SK-N-SH treated with all-trans-retinoic acid at 6 μM for 48 hours (cell line): Measurements from ENCODE around the gene PTGES3L.

Source experiments
- ATAC-seq: fragments of 200-7000 bp; cut with Tn5 transposase; 3 replicates; pipeline ENCODE4 v1.9.1; 2020; ENCODE audit warnings: mild to moderate bottlenecking, moderate library complexity
- ARNTL ChIP-seq: fragments of 450-650 bp; formaldehyde crosslinking; IDR thresholded peaks from 2 replicates; pipeline ENCODE4 v1.5.0; 2020; ENCODE audit warnings: low read depth, mild to moderate bottlenecking, moderate library complexity, borderline replicate concordance
- BACH2 ChIP-seq: fragments of 250-450 bp; sonication (Bioruptor Pico); IDR thresholded peaks from 2 replicates; pipeline ENCODE4 v1.9.0; 2021; ENCODE audit warnings: mild to moderate bottlenecking, borderline replicate concordance
- CSDC2 ChIP-seq: fragments of 250-450 bp; sonication (Bioruptor Pico); IDR thresholded peaks from 2 replicates; pipeline ENCODE4 v1.5.0; 2020; ENCODE audit warnings: mild to moderate bottlenecking, moderate library complexity
- ESRRG ChIP-seq: fragments of 250-450 bp; sonication (Bioruptor Pico); IDR thresholded peaks from 2 replicates; pipeline ENCODE4 v1.6.1; 2021; ENCODE audit warnings: mild to moderate bottlenecking
- GLIS3 ChIP-seq: fragments of 250-450 bp; sonication (Bioruptor Pico); IDR thresholded peaks from 2 replicates; pipeline ENCODE4 v1.5.0; 2020; ENCODE audit warnings: mild to moderate bottlenecking, moderate library complexity
- ISL1 ChIP-seq: fragments of 250-450 bp; sonication (Bioruptor Pico); IDR thresholded peaks from 2 replicates; pipeline ENCODE4 v2.1.2; 2022; ENCODE audit warnings: mild to moderate bottlenecking, moderate library complexity
- OSR1 ChIP-seq: fragments of 250-450 bp; sonication (Bioruptor Pico); IDR thresholded peaks from 2 replicates; pipeline ENCODE4 v1.8.0; 2022; ENCODE audit warnings: moderate library complexity, mild to moderate bottlenecking, inconsistent platforms
- PATZ1 ChIP-seq: fragments of 250-450 bp; sonication (Bioruptor Pico); IDR thresholded peaks from 2 replicates; pipeline ENCODE4 v1.8.0; 2020; ENCODE audit warnings: mild to moderate bottlenecking, moderate library complexity, borderline replicate concordance
- POU6F1 ChIP-seq: fragments of 250-450 bp; sonication (Bioruptor Pico); IDR thresholded peaks from 2 replicates; pipeline ENCODE4 v1.8.0; 2021; ENCODE audit warnings: low read depth, mild to moderate bottlenecking, moderate library complexity, borderline replicate concordance
- PPARA ChIP-seq: fragments of 250-450 bp; sonication (Bioruptor Pico); IDR thresholded peaks from 2 replicates; pipeline ENCODE4 v1.5.0; 2020; ENCODE audit warnings: mild to moderate bottlenecking, borderline replicate concordance
- RARB ChIP-seq: fragments of 250-450 bp; sonication (Bioruptor Pico); IDR thresholded peaks from 2 replicates; pipeline ENCODE4 v1.8.0; 2021; ENCODE audit warnings: mild to moderate bottlenecking, moderate library complexity
- SNAI2 ChIP-seq: fragments of 250-450 bp; sonication (Bioruptor Pico); IDR thresholded peaks from 2 replicates; pipeline ENCODE4 v1.5.0; 2020; ENCODE audit warnings: mild to moderate bottlenecking, moderate library complexity
- TCF4 ChIP-seq: fragments of 250-450 bp; sonication (Bioruptor Pico); IDR thresholded peaks from 2 replicates; pipeline ENCODE4 v1.8.0; 2021; ENCODE audit warnings: mild to moderate bottlenecking, moderate library complexity, borderline replicate concordance
- ZC3H10 ChIP-seq: fragments of 250-450 bp; sonication (Bioruptor Pico); IDR thresholded peaks from 2 replicates; pipeline ENCODE4 v1.5.1; 2021; ENCODE audit warnings: mild to moderate bottlenecking, moderate library complexity
- ZFP3 ChIP-seq: fragments of 250-450 bp; sonication (Bioruptor Pico); IDR thresholded peaks from 2 replicates; pipeline ENCODE4 v1.5.0; 2020; ENCODE audit warnings: mild to moderate bottlenecking, moderate library complexity
- ZNF565 ChIP-seq: fragments of 450-650 bp; formaldehyde crosslinking; conservative IDR thresholded peaks from 2 replicates; pipeline ENCODE4 v1.5.0; 2020; ENCODE audit warnings: low read depth, mild to moderate bottlenecking, moderate library complexity
- ZNF70 ChIP-seq: fragments of 450-650 bp; formaldehyde crosslinking; IDR thresholded peaks from 2 replicates; pipeline ENCODE4 v1.5.0; 2020; ENCODE audit warnings: mild to moderate bottlenecking, moderate library complexity
- ZNF8 ChIP-seq: fragments of 450-650 bp; formaldehyde crosslinking; IDR thresholded peaks from 2 replicates; pipeline ENCODE4 v1.5.0; 2020; ENCODE audit warnings: mild to moderate bottlenecking, moderate library complexity
- TF ChIP-seq, protein P1 (sequence below): fragments of 250-450 bp; sonication (Bioruptor Pico); IDR thresholded peaks from 2 replicates; pipeline ENCODE4 v1.5.1; 2021; ENCODE audit warnings: mild to moderate bottlenecking, moderate library complexity
- TF ChIP-seq, protein P2 (sequence below): fragments of 250-450 bp; sonication (Bioruptor Pico); IDR thresholded peaks from 2 replicates; pipeline ENCODE4 v1.5.0; 2020; ENCODE audit warnings: mild to moderate bottlenecking, moderate library complexity

Gene PTGES3L

DNA sequence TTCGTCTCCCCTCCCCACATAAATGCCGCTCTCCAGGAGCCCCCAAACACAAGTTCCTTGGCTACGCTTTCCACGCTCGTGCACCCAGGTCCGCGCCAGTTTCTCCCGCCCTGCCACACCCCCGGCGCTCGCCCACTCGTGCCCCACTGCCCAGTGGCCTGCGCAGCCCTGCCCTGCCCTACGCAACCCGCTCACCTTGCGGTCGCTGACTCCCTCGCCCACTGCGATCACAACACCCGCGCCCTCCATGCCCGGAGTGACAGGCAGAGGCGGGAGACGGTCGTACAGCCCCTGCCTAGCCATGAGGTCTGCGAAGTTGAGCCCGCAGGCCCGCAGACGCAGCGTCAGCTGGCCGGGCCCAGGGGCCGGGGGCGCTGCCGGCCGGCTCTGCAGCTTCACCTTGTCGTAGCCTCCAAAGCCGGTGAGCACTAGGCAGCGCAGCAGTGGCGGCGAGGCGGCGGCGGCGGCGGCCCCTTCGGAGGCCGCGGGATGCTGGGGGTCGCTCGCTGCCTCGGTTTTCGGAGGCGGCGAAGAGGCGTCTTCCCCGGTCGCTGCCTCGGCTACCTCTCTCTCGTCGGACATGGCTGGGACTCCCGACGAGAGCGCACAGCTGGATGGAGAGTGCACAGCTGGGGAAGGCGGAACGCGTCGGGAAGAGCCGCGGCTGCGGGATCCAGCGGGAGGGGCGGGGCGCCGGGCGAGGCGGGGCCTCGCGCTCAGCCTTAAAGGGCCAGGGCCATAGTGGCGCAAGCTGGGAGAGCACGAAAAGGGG, 42.0 kb upstream of the PTGES3L start, which contains the start of gene VAT1:
Gene VAT1, minus strand, starts transcription at position 645 of the 772 bp plus-strand sequence. Its CDS starts 63 bp downstream, at position 582.
- no peak for TF ChIP-seq ZC3H10 (CRISPR knock-in tag)
- no peak for TF ChIP-seq ZFP3 (CRISPR knock-in tag)
- no peak for TF ChIP-seq ZNF565 (CRISPR knock-in tag)
- no peak for TF ChIP-seq GLIS3 (CRISPR knock-in tag)
- TF ChIP-seq PPARA (CRISPR knock-in tag) = no peak
- no peak for TF ChIP-seq ZNF70 (CRISPR knock-in tag)
- ATAC-seq = peak; percentile 81

GRCh38 chr17:43020789-43021740, 41.2 kb upstream of the PTGES3L start:
- TF ChIP-seq, protein P1, sequence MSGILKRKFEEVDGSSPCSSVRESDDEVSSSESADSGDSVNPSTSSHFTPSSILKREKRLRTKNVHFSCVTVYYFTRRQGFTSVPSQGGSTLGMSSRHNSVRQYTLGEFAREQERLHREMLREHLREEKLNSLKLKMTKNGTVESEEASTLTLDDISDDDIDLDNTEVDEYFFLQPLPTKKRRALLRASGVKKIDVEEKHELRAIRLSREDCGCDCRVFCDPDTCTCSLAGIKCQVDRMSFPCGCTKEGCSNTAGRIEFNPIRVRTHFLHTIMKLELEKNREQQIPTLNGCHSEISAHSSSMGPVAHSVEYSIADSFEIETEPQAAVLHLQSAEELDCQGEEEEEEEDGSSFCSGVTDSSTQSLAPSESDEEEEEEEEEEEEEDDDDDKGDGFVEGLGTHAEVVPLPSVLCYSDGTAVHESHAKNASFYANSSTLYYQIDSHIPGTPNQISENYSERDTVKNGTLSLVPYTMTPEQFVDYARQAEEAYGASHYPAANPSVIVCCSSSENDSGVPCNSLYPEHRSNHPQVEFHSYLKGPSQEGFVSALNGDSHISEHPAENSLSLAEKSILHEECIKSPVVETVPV (CRISPR knock-in tag) = no peak
- peak; percentile 41; the same call in 1 of the 2 replicates for TF ChIP-seq ZNF70 (CRISPR knock-in tag)
- TF ChIP-seq PATZ1 = peak; percentile 56; the same call in 1 of the 2 replicates
- peak; percentile 38 for ATAC-seq

GRCh38 chr17:43020030-43020621, 40.2 kb upstream of the PTGES3L start:
- ATAC-seq = no peak
- TF ChIP-seq SNAI2 (CRISPR knock-in tag) (no peak), ESRRG (CRISPR knock-in tag) (no peak), RARB (no peak)
- TF ChIP-seq, protein P1 (CRISPR knock-in tag) = no peak

GRCh38 chr17:43019418-43019817, 39.5 kb upstream of the PTGES3L start:
- no peak for ATAC-seq
- TF ChIP-seq PPARA (CRISPR knock-in tag) (no peak), ZNF8 (CRISPR knock-in tag) (no peak), ISL1 (no peak)

- TF ChIP-seq GLIS3 (CRISPR knock-in tag) = no peak
- TF ChIP-seq ESRRG (CRISPR knock-in tag) = no peak
- no peak for TF ChIP-seq ISL1
- TF ChIP-seq CSDC2 (CRISPR knock-in tag) = no peak
- TF ChIP-seq SNAI2 (CRISPR knock-in tag) = no peak
- no peak for TF ChIP-seq POU6F1 (CRISPR knock-in tag)
- no peak for TF ChIP-seq RARB
- no peak for TF ChIP-seq BACH2 (CRISPR knock-in tag)
- TF ChIP-seq OSR1 = no peak
- TF ChIP-seq TCF4 (CRISPR knock-in tag) = no peak
- TF ChIP-seq, protein P2, sequence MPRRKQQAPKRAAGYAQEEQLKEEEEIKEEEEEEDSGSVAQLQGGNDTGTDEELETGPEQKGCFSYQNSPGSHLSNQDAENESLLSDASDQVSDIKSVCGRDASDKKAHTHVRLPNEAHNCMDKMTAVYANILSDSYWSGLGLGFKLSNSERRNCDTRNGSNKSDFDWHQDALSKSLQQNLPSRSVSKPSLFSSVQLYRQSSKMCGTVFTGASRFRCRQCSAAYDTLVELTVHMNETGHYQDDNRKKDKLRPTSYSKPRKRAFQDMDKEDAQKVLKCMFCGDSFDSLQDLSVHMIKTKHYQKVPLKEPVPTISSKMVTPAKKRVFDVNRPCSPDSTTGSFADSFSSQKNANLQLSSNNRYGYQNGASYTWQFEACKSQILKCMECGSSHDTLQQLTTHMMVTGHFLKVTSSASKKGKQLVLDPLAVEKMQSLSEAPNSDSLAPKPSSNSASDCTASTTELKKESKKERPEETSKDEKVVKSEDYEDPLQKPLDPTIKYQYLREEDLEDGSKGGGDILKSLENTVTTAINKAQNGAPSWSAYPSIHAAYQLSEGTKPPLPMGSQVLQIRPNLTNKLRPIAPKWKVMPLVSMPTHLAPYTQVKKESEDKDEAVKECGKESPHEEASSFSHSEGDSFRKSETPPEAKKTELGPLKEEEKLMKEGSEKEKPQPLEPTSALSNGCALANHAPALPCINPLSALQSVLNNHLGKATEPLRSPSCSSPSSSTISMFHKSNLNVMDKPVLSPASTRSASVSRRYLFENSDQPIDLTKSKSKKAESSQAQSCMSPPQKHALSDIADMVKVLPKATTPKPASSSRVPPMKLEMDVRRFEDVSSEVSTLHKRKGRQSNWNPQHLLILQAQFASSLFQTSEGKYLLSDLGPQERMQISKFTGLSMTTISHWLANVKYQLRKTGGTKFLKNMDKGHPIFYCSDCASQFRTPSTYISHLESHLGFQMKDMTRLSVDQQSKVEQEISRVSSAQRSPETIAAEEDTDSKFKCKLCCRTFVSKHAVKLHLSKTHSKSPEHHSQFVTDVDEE = no peak
- TF ChIP-seq ZNF70 (CRISPR knock-in tag) = no peak
- TF ChIP-seq PATZ1 = no peak
- no peak for TF ChIP-seq ZNF8 (CRISPR knock-in tag)
- no peak for TF ChIP-seq ARNTL (CRISPR knock-in tag)
- no peak for ATAC-seq
Measured at GRCh38 chr17:43018932-43019331, 39.1 kb upstream of the PTGES3L start.
